SH-SY5Y (cell line): ENCODE data around the gene SYPL2.

Experiments
- GATA2 ChIP-seq: IDR thresholded peaks from 2 replicates; pipeline ENCODE4 v1.6.1; 2011; ENCODE audit warnings: mild to moderate bottlenecking, low read depth, low read length
- GATA3 ChIP-seq: IDR thresholded peaks from 2 replicates; pipeline ENCODE4 v1.6.1; 2011; ENCODE audit warnings: low read depth, mild to moderate bottlenecking, low read length, moderate library complexity

DNA sequence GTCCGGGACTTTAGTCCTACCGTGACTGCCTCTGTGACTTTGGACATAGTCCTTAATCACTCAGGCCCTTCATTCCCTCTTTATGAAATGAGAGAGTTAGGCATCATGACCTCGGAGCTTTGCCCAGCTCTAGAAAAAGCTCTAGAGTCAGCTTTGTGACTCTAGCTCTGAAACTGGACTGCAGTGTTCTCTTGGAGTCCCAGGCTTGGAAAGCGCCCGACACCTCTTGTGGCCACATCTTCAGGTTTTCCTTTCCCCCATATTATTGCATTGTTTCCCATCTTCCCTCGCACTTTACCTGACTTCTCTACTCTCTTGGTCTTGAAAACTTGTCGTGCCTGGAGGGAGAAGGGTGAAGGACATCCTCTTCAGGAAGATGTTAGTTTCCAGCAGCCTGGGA lies 55.7 kb downstream of the SYPL2 start:
- TF ChIP-seq GATA3: no peak
- no peak for TF ChIP-seq GATA2
